ENCODE data around the gene DEAF1. TPM values are rescaled to one million over a fixed set of nuclear protein-coding genes. Genes with fewer than 3 reads are reported as not detected.

Gene DEAF1
- total RNA-seq, 2 donors from 2014 or later, result 15.8 to 28.0 TPM

- Histone ChIP-seq H3K9me3 (no peaks in the 10 kb centered on the region), H3K4me3 (no peak overlapping the region), H3K36me3 (replicated peaks in 1 of 2; ENCODE audit: insufficient read depth in 1 of 2, low read depth in 2 of 2) (peaks cover 30 to 63% of the 10 kb centered on the region in 2 donors), H3K4me1 (no peaks in the 10 kb centered on the region), H3K27ac (no peak overlapping the region), H3K27me3 (no peaks in the 10 kb centered on the region)
- intact Hi-C loops (cut with DNase I), result no loop called here
- DNase-seq, result no peak
- ATAC-seq, result no peak
- TF ChIP-seq POLR2A (IDR thresholded peaks at IDR 0.05) (no peak), CTCF (IDR thresholded peaks at IDR 0.05) (no peak)
- WGBS, 2 donors, result 86 to 89% methylated on average over 5 to 42 of the region's 45 CpGs
Measured at GRCh38 chr11:607971-608659, 86.9 kb downstream of the DEAF1 start.

GRCh38 chr11:607020-607780 is 87.8 kb downstream of the DEAF1 start:
- DNase-seq, result no peak
- peaks cover 25 to 65% of the 10 kb centered on the region in 2 donors for H3K36me3 ChIP-seq (replicated peaks in 1 of 2; ENCODE audit: insufficient read depth in 1 of 2, low read depth in 2 of 2)
- 89% methylated on average over 3 to 34 of the region's 35 CpGs for WGBS, 2 donors
- intact Hi-C loops (cut with DNase I), result no loop called here
- no peak for TF ChIP-seq POLR2A (IDR thresholded peaks at IDR 0.05)
- TF ChIP-seq CTCF (IDR thresholded peaks at IDR 0.05), result no peak
- no peak overlapping the region for H3K4me3 ChIP-seq
- no peaks in the 10 kb centered on the region for H3K4me1 ChIP-seq
- no peaks in the 10 kb centered on the region for H3K27me3 ChIP-seq
- H3K27ac ChIP-seq, result no peak overlapping the region
- ATAC-seq, result no peak
- no peaks in the 10 kb centered on the region for H3K9me3 ChIP-seq

- 66 to 69% methylated on average over 6 to 16 of the region's 19 CpGs for WGBS, 2 donors
- Histone ChIP-seq H3K27me3 (no peaks in the 10 kb centered on the region), H3K4me1 (no peaks in the 10 kb centered on the region), H3K36me3 (replicated peaks in 1 of 2; ENCODE audit: insufficient read depth in 1 of 2, low read depth in 2 of 2) (peaks cover 20 to 66% of the 10 kb centered on the region in 2 donors), H3K9me3 (no peaks in the 10 kb centered on the region), H3K27ac (peak overlapping the region in 3 of 4 donors; percentile 0 to 56 (median 53)), H3K4me3 (no peak overlapping the region)
- intact Hi-C loops (cut with DNase I), result no loop called here
- ATAC-seq (peak; percentile 70), DNase-seq (peak; percentile 47 to 72 (median 64))
- TF ChIP-seq POLR2A (IDR thresholded peaks at IDR 0.05) (no peak), CTCF (IDR thresholded peaks at IDR 0.05) (no peak)
Measured at GRCh38 chr11:606245-606644, 88.8 kb downstream of the DEAF1 start.

GRCh38 chr11:605286-606129 is 89.5 kb downstream of the DEAF1 start:
- H3K4me1 ChIP-seq, result no peaks in the 10 kb centered on the region
- ATAC-seq (no peak), DNase-seq (no peak)
- no peak overlapping the region for H3K4me3 ChIP-seq
- intact Hi-C loops (cut with DNase I), result no loop called here
- H3K9me3 ChIP-seq, result no peaks in the 10 kb centered on the region
- H3K36me3 ChIP-seq (replicated peaks in 1 of 2; ENCODE audit: insufficient read depth in 1 of 2, low read depth in 2 of 2), result peaks cover 13 to 61% of the 10 kb centered on the region in 2 donors
- H3K27ac ChIP-seq, result peak overlapping the region in 3 of 4 donors; percentile 0 to 56 (median 53)
- 91 to 95% methylated on average over 18 to 33 of the region's 33 CpGs for WGBS, 2 donors
- H3K27me3 ChIP-seq, result no peaks in the 10 kb centered on the region
- TF ChIP-seq CTCF (IDR thresholded peaks at IDR 0.05) (no peak), POLR2A (IDR thresholded peaks at IDR 0.05) (no peak)

Data from body of pancreas (tissue), 4 donors.